Kidney glomerular epithelial cell (primary cell): ENCODE data around the gene TRPC4AP.

Experiments used
- DNase-seq: peaks from one replicate; lab custom pipeline; 2025; lab: John Stamatoyannopoulos, UW

The TRPC4AP gene

DNA sequence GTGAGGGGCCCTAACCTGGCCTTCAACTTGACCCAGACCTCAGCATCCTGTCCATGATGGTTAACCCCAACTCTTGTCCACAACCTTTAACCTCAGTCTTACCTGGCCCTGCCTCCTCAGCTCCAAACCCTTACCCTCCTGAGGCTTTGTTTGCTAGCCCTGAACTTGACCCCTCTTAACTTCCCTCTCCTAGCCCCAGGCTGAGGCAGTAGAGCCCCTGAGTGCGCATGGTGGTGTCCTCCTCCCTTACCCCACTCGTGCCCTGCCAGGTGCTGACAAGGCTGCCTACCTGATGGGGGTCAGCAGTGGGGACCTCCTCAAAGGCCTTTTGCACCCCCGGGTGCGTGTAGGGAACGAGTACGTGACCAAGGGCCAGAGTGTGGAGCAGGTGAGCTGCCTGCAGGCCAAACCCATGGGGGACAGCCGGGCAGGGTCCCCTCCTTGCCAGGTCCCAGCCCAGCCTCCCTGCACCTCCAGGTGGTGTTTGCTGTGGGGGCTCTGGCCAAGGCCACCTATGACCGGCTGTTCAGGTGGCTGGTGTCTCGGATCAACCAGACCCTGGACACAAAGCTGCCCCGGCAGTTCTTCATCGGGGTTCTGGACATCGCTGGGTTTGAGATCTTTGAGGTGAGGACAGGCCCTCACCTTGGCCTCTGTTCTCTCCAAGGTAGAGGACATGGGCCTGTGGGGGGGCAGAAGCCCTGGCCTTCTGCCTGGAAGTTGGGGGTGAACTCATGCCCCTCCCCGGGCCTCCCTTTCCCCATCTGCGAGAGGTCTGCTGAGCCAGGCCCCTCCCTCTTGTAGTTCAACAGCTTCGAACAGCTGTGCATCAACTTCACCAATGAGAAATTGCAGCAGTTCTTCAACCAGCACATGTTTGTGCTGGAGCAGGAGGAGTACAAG, 105.1 kb downstream of the TRPC4AP start:
- no peak for DNase-seq

DNA sequence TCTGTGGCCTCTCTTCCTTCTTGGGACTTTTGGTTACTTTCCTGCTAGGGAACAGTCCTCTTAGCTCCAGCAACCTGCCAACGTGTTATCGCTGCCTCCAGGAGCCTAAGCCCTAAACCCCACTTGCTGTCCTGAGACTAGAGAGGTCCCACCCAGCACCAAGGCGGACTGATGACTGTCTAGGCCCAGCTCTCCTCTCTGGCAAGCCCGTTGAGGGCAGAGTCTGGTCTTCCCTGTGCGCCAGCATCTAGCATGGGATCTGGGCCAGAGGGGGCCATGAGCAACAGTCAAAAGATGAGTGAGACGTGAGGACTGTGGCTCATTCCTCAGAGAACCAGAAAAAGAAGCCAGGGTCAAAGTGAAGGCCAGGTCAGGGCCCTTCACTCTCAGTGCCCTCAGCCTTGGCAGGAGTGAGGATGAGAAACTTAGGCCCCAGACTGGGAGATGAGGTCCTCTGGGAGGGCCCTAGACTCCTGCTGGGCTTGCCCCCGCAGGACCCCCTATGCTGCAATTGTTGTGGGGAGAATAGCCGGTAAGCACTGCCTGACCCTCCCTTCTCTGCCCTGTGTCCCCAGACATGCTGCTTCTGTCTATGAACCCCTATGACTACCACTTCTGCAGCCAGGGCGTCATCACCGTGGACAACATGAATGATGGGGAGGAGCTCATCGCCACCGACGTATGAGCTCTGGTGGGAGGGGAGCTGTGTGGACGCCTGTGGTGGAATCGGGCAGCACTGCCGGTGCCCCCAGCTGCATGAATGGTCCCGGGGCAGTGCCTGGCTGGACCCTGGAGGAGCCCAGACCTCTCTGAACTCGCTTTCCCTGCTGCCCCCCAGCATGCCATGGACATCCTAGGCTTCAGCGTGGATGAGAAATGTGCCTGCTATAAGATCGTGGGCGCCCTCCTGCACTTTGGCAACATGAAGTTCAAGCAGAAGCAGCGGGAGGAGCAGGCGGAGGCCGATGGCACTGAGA, 106.0 kb downstream of the TRPC4AP start:
- DNase-seq: no peak

DNA sequence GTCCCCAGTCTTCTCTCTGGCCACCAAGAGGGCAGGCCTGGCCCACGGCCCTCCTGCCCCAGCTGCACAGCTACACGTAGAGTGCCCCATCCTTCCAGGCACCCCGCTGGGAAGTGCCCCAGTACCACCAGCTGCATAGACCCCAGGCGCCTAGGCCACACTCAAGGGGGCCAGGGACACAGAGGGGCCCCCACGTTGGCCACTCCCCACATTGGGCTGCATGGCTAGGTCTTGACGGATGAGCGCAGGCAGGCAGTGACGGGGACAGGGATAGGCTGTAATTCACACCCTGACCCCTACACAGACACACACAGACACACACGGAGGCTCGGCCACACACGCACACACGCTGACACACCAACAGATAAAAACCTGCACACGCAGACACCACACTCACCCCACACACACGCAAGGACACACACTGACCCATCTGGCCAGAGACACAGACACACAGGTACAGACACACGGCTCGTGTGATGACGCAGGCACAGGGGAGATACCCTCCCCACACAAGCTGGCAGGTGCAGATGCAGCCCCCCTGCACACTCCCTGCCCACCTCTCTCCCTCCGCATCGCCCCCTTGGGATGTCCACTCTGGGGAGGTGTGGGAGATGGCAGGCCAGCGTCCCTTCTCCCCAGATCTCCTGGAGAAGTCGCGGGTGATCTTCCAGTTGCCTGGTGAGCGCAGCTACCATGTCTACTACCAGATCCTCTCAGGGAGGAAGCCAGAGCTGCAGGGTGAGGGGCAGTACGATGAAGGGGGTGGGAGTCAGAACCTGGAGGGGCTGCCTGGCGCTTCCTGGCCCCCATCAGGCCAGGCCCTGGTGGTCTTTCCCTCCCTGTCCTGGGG, 106.9 kb downstream of the TRPC4AP start:
- DNase-seq: no peak

DNA sequence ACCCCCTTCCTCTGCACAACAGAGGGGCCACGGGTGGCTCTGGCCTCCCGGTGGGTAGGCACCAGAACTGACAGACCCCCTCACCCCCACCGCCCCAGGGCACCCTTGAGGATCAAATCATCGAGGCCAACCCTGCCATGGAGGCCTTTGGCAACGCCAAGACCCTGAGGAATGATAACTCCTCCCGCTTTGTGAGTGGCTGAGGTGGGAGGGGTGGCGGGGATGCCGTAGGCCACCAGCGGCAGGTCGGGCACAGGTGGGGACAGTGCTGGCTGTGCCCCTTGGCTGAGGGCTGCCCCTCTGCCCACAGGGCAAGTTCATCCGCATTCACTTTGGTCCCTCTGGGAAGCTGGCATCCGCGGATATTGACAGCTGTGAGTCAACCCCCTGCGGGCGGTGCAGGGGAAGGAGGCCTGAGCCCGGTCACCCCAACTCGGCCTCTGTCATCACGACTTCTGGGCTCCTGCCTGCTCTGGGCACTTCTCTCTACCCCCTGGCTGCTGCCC, 107.8 kb downstream of the TRPC4AP start:
- DNase-seq: no peak

DNA sequence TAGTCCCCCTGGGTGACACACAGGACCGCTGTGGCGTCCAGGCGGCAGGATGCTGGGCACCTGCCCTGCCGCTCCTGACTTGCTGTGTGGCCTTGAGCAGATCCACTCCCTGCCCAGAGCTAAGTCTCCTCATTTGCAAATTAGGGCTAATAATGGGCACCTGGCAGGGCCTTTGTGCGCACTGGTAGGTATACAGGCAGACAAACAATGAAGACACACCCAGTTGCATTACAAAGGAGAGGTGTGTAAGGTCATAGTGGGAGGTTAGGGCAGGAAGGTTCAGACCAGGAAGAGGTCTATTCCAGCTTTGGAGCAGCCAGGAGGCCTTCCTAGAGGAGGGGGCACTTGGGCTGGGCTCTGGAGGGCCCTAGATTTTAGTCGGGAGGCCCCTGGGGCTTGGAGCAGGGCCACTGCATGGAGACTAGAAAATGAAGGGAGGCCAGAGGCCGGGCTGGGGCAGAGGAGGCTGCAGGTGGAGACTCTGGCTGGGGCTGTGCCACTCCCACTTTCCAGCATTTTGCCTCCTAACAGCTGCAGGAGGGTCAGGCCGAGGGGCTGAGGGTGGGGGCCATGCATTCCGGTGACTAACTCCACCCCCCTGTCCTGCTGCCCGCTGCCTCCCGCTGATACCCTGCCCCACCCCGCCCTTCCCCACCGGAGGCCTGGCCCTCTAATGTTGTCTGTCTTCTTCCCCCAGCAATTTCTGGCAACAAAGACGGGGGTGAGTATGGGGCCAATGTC, 108.4 kb downstream of the TRPC4AP start:
- no peak for DNase-seq

DNA sequence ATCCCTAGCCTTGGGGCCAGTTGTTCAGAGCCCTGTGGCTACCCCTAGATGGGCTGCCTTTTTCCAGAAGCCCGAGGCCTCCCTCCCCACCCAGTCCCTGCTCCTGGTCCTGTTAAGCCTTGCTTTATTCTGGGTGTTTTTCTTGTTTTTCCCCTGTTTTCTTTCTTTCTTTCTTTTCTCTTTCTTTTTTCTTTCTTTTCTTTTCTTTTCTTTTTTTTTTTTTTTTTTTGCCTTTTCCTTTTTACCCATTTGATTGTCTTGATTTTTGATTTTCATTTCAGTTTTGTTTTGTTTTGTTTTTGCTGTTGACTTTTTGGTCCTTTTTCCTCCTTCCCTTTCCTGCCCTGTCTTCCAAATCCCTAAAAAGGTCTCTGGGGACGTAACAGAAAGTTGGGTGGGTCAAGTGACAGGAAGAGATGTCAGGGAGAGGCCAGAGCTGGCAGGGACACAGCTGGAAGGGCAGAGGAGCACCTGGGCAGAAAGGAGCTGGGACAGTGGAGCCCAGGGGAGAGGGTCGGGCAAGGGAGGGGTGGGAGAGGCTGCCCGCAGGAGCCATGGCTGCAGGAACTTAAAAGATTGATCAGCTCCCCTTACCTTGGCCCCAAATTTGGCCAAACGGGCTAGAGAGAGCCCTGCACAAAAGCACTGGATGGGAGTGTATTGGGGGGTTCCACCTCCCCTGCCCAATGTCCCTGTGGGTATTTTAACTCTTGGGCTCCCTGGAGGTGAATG, 109.4 kb downstream of the TRPC4AP start:
- no peak for DNase-seq

DNA sequence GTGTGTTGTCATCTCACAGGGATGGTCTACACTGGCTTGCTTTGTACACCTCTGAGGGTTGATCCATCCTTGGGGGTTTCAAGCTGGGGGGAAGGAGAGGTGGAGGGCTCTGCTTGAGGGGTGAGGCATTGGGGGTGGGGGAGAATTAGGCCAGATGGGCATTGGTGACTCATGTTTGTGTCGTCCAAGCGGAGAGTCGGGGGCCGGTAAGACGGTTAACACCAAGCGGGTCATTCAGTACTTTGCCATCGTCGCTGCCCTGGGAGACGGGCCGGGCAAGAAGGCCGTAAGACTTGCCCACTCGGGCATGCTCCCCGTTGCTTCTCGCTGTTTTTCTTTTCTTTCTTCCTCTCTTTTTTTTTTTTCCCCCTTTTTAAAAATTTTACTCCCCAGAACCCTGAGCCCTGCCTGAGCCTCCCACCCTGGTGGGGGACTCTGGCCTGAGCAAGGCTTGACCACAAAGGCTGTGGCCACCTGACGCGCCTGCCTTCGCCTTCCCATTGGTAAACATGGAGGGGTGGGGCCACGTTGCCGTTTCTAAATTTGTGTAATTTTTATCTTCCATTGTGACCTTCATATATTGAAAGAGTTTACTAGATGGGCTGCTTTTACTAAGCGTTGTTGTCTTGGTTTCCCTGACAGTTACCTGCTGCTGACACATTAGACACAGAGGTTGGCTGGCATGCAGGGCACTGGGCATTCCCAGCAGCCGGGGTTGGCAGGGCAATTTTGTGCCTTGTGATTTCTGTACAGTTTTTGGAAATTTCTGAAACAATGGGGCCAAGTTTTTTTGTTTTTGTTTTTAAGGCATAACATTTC, 110.1 kb downstream of the TRPC4AP start:
- no peak for DNase-seq

DNA sequence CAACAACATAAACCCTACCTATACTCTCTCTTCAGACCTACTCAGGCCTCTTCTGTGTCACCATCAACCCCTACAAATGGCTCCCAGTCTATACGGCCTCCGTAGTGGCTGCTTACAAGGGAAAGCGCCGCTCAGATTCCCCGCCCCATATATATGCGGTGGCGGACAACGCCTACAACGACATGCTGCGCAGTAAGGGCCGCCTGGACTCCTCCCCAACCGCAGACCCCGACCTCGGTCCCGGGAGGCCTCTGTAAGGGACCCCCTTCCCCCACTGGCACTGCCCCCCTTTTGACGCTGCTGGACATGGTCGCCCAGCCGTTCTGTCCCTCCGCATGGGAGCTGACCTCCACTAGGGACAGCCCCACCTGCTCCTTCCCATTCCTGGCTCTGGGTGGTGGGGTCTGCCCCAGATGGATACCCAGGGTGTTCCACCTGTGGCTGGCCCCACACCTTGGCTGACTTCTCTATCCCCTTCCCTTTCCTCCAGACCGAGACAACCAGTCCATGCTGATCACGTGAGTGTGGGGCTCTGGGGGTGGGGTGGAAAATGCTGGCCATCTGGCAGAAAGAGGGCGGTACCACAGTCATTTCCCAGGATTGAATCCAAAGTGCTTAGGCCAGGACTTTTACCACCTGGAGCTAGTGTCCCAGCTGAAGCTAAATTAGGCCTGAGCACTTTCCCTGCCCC, 111.9 kb downstream of the TRPC4AP start:
- DNase-seq: no peak

DNA sequence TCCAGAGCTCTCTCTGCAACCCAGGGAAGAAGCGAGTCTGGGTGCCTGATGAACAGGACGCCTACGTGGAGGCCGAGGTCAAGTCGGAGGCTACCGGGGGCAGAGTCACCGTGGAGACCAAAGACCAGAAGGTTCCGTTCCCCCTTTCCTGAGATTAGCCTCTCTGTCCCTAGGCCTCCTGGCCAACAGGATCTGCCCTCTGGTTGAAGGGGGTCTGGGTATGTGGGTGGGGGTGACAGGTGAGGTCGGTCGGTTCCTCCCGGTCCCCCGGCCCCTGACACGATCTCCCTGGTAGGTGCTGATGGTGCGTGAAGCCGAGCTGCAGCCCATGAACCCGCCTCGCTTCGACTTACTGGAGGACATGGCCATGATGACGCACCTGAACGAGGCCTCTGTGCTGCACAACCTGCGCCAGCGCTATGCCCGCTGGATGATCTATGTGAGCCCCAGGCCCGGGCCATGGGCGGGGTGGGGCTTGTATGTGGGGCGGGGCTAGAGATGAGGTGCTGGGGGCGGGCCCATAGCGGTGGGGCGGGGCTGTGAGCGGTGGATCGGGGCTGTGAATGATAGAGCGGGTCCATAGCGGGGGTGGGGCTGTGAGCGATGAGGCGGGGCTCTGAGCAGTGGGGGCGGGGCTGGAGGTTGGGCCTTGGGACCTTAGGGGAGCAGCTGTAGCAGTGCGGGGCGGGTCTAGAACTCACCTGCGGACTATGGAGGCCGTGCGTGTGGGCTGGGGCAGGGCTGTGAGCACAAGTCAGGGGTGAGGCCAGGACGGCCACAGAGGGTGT, 113.0 kb downstream of the TRPC4AP start:
- no peak for DNase-seq

DNA sequence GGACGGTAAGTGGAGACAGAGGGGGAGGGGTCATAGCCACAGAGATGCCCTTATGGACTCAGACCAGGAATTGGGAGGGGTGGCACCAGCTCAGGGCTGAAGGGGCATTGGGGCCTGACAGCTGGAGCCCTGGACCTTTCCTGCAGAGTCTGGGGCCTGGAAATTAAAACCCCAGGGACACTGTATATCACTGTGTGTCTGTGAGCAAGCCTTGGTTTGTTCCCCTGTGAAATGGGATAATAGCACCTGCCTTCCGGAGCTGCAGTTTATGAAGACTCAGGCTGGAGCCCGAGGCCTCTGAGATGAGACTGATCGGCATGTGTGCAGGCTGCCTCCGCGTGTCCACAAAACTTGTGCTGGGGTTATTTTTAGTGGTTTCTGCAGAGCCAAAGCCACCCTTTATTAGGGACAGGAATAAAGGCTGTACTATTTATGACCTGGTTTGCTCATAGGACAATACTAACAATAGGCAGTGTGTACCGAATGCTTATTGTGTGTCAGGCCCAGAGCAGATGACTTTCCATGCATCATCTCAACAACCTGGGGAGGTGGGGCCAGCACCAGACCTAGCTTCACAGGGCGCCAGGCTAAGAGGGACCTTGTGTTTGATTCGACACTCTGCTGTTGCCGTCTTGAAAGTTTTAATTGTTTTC, 114.4 kb downstream of the TRPC4AP start:
- DNase-seq: no peak

DNA sequence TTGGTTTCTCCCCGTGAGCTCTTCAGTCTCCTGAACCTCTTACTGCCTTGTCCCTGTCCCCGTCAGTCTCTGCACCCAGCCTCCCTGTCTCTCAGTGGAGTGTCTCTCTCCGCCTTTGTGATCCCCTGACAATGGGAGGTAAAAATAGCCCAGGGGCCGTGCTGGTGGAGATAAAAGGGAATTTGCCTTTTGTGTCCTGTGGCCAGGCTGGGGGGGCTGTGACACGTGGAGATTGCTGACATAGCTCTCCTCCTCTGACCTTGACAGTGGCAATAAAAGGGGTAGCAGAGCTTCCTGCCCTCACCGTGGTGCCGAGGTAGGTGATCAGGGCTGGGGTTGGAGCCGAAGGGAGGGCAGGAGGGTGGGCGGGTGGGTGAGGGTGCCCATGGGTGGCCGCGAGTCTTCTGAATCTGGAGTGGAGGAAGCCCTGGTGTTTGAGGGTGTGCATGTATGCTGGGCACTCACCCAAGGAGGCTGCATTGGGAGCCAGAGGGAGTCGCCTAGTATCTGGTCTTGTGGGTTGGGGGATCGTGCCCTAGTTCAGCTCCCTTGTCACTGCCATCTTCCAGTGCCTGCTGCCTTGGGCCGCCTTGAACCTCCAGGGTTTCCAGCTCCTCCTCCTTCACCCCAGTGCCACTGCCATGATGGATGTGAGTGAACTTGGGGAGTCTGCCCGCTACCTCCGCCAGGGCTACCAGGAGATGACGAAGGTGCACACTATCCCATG, 115.1 kb downstream of the TRPC4AP start:
- no peak for DNase-seq

DNA sequence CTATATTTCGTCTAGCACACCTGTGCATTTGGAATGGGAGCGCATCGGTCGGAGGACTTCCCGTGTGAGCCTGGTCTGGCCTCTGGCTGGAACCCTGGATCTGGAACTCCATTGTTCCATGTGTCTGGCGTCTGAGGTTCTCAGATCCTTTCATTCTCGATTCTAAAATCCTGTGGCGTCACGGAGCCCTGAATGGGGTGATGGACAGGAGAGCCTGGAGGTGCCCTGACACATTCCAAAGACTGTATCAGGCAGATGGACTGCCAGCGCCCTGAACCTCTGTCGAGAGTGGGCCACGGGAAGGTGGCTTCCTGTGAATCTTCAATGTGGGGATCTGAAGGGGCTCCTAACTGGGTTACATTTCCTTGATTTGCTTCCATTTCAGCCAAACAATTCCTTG, 116.3 kb downstream of the TRPC4AP start:
- no peak for DNase-seq

DNA sequence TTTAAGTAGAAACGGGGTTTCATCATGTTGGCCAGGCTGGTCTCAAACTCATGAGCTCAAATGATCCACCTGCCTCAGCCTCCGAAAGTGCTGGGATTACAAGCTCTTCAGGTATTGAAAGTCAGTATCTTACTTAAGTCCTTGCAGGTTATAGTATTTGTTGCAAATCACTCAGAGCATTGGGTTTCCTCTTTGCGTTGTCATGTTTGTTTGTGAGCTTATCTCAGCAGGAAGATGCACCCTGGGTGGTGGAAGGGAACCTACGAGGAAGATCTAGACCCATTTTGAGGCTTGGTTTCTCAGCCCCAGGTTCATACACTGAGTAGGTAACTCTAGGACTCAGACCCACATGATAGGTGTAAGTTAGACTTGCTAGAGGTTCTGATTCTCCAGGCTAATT, 118.4 kb downstream of the TRPC4AP start:
- no peak for DNase-seq

DNA sequence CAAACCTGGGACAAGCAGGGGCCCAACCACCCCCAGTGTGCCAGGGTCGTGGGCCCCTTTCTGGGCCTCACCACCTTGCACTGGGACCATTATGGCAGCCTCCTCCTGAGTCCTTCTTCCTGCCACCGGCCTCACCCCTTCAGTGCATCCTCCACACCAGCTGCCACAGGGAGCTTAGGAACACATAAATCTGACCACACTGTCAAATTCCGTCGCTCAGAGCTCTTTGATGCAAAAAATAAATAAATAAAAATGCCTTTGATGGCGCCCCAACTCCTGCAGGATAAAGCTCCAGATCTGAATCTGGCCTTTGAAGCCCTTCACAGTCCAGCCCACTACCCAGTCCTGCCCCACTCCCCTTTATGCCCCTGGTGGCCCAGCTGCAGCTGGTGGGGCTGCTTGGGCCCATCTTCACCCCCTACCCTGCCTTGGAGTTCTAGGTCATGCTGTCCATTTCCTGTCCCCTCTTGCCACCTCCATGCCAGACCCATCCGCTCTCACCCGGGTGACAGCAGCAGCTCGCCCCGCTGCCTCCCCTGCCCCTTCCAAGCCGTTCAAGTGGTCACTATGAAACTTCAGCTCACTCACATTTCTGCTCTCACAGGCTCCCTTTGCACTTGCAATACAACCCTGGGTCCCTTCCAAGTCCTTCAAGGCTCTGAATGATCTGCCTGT, 120.9 kb downstream of the TRPC4AP start:
- DNase-seq: no peak

DNA sequence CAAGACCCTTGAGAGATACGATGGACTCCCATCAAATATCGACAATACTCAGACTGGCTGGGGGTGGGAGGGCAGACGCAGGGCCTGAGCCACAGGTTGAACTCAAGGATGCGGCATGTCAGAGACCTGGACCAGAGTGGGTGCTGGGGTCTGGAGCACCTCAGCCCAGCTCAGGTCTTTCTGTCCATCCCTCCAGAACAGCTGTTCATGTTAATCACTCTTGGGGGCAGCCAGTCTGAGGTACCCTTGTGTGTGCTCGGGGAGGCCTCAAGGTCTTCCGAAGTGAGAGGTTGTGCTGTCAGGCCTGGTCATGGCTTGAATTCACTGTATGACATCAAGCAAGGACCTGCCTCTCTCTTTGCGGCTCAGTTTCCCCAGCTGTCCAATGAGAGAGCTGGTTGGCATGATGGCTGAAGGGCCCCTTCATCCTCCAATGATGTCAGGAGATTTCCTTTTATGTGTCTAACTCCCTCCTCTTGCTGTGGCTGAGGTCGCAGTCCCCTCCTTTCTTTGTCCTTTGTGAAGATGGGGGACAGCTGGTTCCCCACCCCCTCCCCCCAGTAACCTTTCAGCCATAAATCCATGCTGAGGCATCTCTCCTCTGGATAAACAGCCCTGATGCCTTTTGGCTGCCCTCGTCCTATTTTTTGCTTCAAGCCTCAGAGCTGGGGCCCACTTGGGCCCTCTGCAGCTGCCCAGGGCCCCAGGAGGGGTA, 121.6 kb downstream of the TRPC4AP start:
- no peak for DNase-seq
